Activated gamma-delta T cell (primary cell): ENCODE data around the gene HFE.

Experiments
- DNase-seq: peaks from one replicate; lab custom pipeline; 2025; lab: John Stamatoyannopoulos, UW

HFE gene

GRCh38 chr6:26133730-26134129 lies 46.5 kb downstream of the HFE start:
- DNase-seq: no peak

GRCh38 chr6:26136321-26136720 lies 49.1 kb downstream of the HFE start:
- no peak for DNase-seq

GRCh38 chr6:26140254-26140966 lies 53.2 kb downstream of the HFE start:
- DNase-seq: no peak

GRCh38 chr6:26140967-26141294 lies 53.7 kb downstream of the HFE start:
- no peak for DNase-seq

GRCh38 chr6:26141378-26141904 lies 54.2 kb downstream of the HFE start:
- DNase-seq: no peak

GRCh38 chr6:26142026-26142425 lies 54.8 kb downstream of the HFE start:
- no peak for DNase-seq
